T-cell (primary cell): ENCODE data around the gene ITPR1. TPM values are rescaled to one million over a fixed set of nuclear protein-coding genes. Genes with fewer than 3 reads are reported as not detected.
A peak's percentile ranks its signal among the peaks of the same experiment; 100 is the strongest.

Experiments
- ATAC-seq, 4 experiments: fragments of 200-7000 bp in 3 of 4; fragments of 150-1000 bp in 1 of 4; cut with Tn5 transposase; replicated peaks in 1 of 4; 1 replicate in 3 of 4; 2 replicates in 1 of 4; pipeline ENCODE4 v1.10.0; 2021; ENCODE audit warnings: moderate library complexity in 3 of 4, mild to moderate bottlenecking in 2 of 4, moderate number of reproducible peaks in 1 of 4
- CTCF ChIA-PET, 2 donors: fragments of 300-600 bp; sonication (Branson Sonifier 250); formaldehyde crosslinking; loops; one replicate each; lab custom pipeline; 2022; ENCODE audit warnings: antibody characterized with exemption in 2 of 2; lab: Charles Lee
- POLR2A ChIA-PET, 2 donors: fragments of 300-600 bp; sonication (Branson Sonifier 250); formaldehyde crosslinking; loops; one replicate each; lab custom pipeline; 2022; ENCODE audit warnings: antibody characterized with exemption in 2 of 2; lab: Charles Lee
- DNase-seq, 35 experiments: peaks; one replicate each; pipeline versions ENCODE4 v3.0.0 to v3.0.0-alpha.2; 2013 to 2023
- H3K27ac ChIP-seq: one replicate; pipeline ENCODE4 v1.5.1; 2013; ENCODE audit warnings: low read length
- H3K27me3 ChIP-seq, 2 experiments: replicated peaks in 1 of 2; 1 replicate in 1 of 2; 2 replicates in 1 of 2; pipeline versions ENCODE4 v1.6.1 to v1.7.0; 2013; ENCODE audit warnings: low read length in 1 of 2, mixed read lengths in 1 of 2; ENCODE audit not compliant: control insufficient read depth in 2 of 2, insufficient read depth in 2 of 2; ENCODE audit errors: extremely low read depth in 1 of 2
- H3K36me3 ChIP-seq, 2 donors: 1 replicate in 1 of 2; 2 replicates in 1 of 2; pipeline versions ENCODE4 v1.6.1 to v1.7.0; 2013; ENCODE audit warnings: low read length in 1 of 2; ENCODE audit not compliant: control insufficient read depth in 2 of 2, insufficient read depth in 1 of 2; ENCODE audit errors: extremely low read depth in 1 of 2
- H3K4me1 ChIP-seq, 2 experiments: 1 replicate in 1 of 2; 2 replicates in 1 of 2; pipeline versions ENCODE4 v1.6.1 to v1.7.0; 2013; ENCODE audit warnings: low read length in 2 of 2, mixed read lengths in 1 of 2; ENCODE audit not compliant: insufficient read depth in 2 of 2, control insufficient read depth in 1 of 2; ENCODE audit errors: extremely low read depth in 1 of 2
- H3K4me3 ChIP-seq, 2 donors: 1 replicate in 1 of 2; 2 replicates in 1 of 2; pipeline versions ENCODE4 v1.5.1 to v1.7.0; 2013; ENCODE audit warnings: mild to moderate bottlenecking in 2 of 2, low read length in 1 of 2, moderate library complexity in 1 of 2; ENCODE audit not compliant: control insufficient read depth in 1 of 2; ENCODE audit errors: extremely low read depth in 1 of 2
- H3K9me3 ChIP-seq: 2 replicates; pipeline ENCODE4 v1.7.0; 2013
- H3K27ac Mint-ChIP-seq, 2 donors: one replicate each; pipeline ENCODE4 v1.8.0; 2020 to 2021; ENCODE audit warnings: mild to moderate bottlenecking in 2 of 2, mixed read lengths in 2 of 2
- H3K27me3 Mint-ChIP-seq, 2 donors: one replicate each; pipeline ENCODE4 v1.8.0; 2021 to 2022; ENCODE audit warnings: mixed read lengths in 2 of 2
- H3K36me3 Mint-ChIP-seq: one replicate; pipeline ENCODE4 v1.8.0; 2021; ENCODE audit warnings: mixed read lengths
- H3K4me1 Mint-ChIP-seq, 3 donors: one replicate each; pipeline ENCODE4 v1.8.0; 2020 to 2022; ENCODE audit warnings: mixed read lengths in 3 of 3, mild to moderate bottlenecking in 1 of 3
- H3K4me3 Mint-ChIP-seq, 3 donors: one replicate each; pipeline ENCODE4 v1.8.0; 2020 to 2022; ENCODE audit warnings: mild to moderate bottlenecking in 3 of 3, mixed read lengths in 3 of 3, moderate library complexity in 3 of 3
- H3K9me3 Mint-ChIP-seq, 3 donors: one replicate each; pipeline ENCODE4 v1.8.0; 2020 to 2022; ENCODE audit warnings: mixed read lengths in 3 of 3
- WGBS: methylation state at CpG from one replicate; pipeline ENCODE4 v1.1.5; 2013; ENCODE audit warnings: missing lambda C conversion rate; ENCODE audit not compliant: insufficient coverage; 5-methylcytosine and 5-hydroxymethylcytosine counted together
- total RNA-seq, 35 experiments: library from RNA in 6 of 35; stranded (reverse) in 6 of 35; fragments of 120-200 nt in 1 of 35; gene quantifications; one replicate each; pipeline versions ENCODE4 v1.2.1 to v1.2.4 and lab custom pipeline; 2013 to 2026

Gene ITPR1
- total RNA-seq, 5 donors from 2014 or later (not counting 1 experiment from before 2014, with no cell fraction given): 53.8 to 105 (median 73.1) TPM

- peaks cover 47% of the 10 kb centered on the region for H3K36me3 Mint-ChIP-seq
- no peak for DNase-seq
- WGBS: no CpG with 5 or more reads among the region's 3 CpGs
- Histone ChIP-seq H3K27ac (no peak overlapping the region), H3K27me3 (no peaks in the 10 kb centered on the region), H3K4me3 (no peak overlapping the region), H3K9me3 (no peaks in the 10 kb centered on the region), H3K4me1 (peaks cover 26 to 33% of the 10 kb centered on the region in 2 experiments), H3K36me3 (peaks cover 0 to 34% of the 10 kb centered on the region in 2 donors)
- peaks cover 47 to 50% (median 49%) of the 10 kb centered on the region in 3 donors for H3K4me1 Mint-ChIP-seq
- ChIA-PET CTCF (interaction anchor here in 1 of 2 donors (0.8 kb wide), 1 partner anchor 15 kb away, joined by 4 read pairs; no protein-coding TSS in a partner anchor), POLR2A (no interaction called here)
- no peaks in the 10 kb centered on the region for H3K27me3 Mint-ChIP-seq
- no peak overlapping the region for H3K4me3 Mint-ChIP-seq
- no peak for ATAC-seq
- peaks cover 0 to 7% (median 0%) of the 10 kb centered on the region in 3 donors for H3K9me3 Mint-ChIP-seq
- H3K27ac Mint-ChIP-seq: peak overlapping the region; percentile 72 to 92
These were observed 326.6 kb downstream of the ITPR1 start for GRCh38 chr3:4819746-4820145.

- ATAC-seq (no peak), DNase-seq (peak in 4 of 35 experiments; percentile 10 to 46 (median 20))
- Mint-ChIP-seq H3K27me3 (no peaks in the 10 kb centered on the region), H3K27ac (peak overlapping the region; percentile 92 to 98), H3K9me3 (peaks cover 0 to 7% (median 0%) of the 10 kb centered on the region in 3 donors), H3K4me3 (peak overlapping the region in 1 of 3 donors; percentile 44), H3K36me3 (peaks cover 39% of the 10 kb centered on the region), H3K4me1 (peaks cover 55 to 58% (median 57%) of the 10 kb centered on the region in 3 donors)
- Histone ChIP-seq H3K27me3 (no peaks in the 10 kb centered on the region), H3K9me3 (no peaks in the 10 kb centered on the region), H3K4me1 (peaks cover 33 to 41% of the 10 kb centered on the region in 2 experiments), H3K36me3 (peaks cover 0 to 26% of the 10 kb centered on the region in 2 donors), H3K4me3 (no peak overlapping the region), H3K27ac (peak overlapping the region; percentile 72)
- 80% methylated on average over 12 of the region's 17 CpGs for WGBS
- ChIA-PET CTCF (interaction anchor here (0.6 to 2.0 kb wide), 6 partner anchors 15 to 164 kb away, joined by 3 to 16 read pairs (median 4); no protein-coding TSS in a partner anchor), POLR2A (interaction anchor here (0.5 to 1.4 kb wide), 2 partner anchors 16 to 49 kb away, joined by 3 to 11 read pairs; no protein-coding TSS in a partner anchor)
These were observed 327.4 kb downstream of the ITPR1 start for GRCh38 chr3:4820296-4821121.

GRCh38 chr3:4821338-4821737, 328.2 kb downstream of the ITPR1 start:
- H3K4me3 Mint-ChIP-seq: peak overlapping the region in 1 of 3 donors; percentile 65
- H3K36me3 ChIP-seq: peaks cover 0 to 26% of the 10 kb centered on the region in 2 donors
- no peaks in the 10 kb centered on the region for H3K27me3 Mint-ChIP-seq
- ATAC-seq: no peak
- H3K27ac Mint-ChIP-seq: peak overlapping the region; percentile 92 to 98
- peaks cover 63 to 66% (median 65%) of the 10 kb centered on the region in 3 donors for H3K4me1 Mint-ChIP-seq
- peak in 1 of 35 experiments; percentile 34 for DNase-seq
- H3K36me3 Mint-ChIP-seq: peaks cover 39% of the 10 kb centered on the region
- H3K4me3 ChIP-seq: no peak overlapping the region
- no peaks in the 10 kb centered on the region for H3K9me3 ChIP-seq
- peaks cover 0 to 7% (median 0%) of the 10 kb centered on the region in 3 donors for H3K9me3 Mint-ChIP-seq
- peak overlapping the region; percentile 72 for H3K27ac ChIP-seq
- 75% methylated on average over 1 of the region's 2 CpGs for WGBS
- no peaks in the 10 kb centered on the region for H3K27me3 ChIP-seq
- H3K4me1 ChIP-seq: peaks cover 42 to 49% of the 10 kb centered on the region in 2 experiments
- CTCF ChIA-PET: interaction anchor here (0.6 to 2.0 kb wide), 16 partner anchors 9 to 205 kb away, joined by 3 to 16 read pairs (median 4); partner anchors contain the start of gene BHLHE40 (in 1 of the 2)
- POLR2A ChIA-PET: interaction anchor here (0.6 to 1.5 kb wide), 9 partner anchors 9 to 302 kb away, joined by 3 to 22 read pairs (median 4); partner anchors contain the start of gene BHLHE40 (in 1 of the 2)

- Mint-ChIP-seq H3K9me3 (peaks cover 0 to 6% (median 0%) of the 10 kb centered on the region in 3 donors), H3K27ac (peak overlapping the region; percentile 92 to 98), H3K27me3 (no peaks in the 10 kb centered on the region), H3K4me3 (peak overlapping the region; percentile 1 to 65 (median 3)), H3K36me3 (peaks cover 37% of the 10 kb centered on the region), H3K4me1 (peaks cover 69 to 73% (median 71%) of the 10 kb centered on the region in 3 donors)
- DNase-seq (peak; percentile 45 to 92 (median 83)), ATAC-seq (peak; percentile 92 to 96 (median 94))
- H3K4me3 ChIP-seq: no peak overlapping the region
- peaks cover 48 to 56% of the 10 kb centered on the region in 2 experiments for H3K4me1 ChIP-seq
- H3K9me3 ChIP-seq: no peaks in the 10 kb centered on the region
- no peaks in the 10 kb centered on the region for H3K27me3 ChIP-seq
- ChIA-PET CTCF (interaction anchor here (0.6 to 2.0 kb wide), 24 partner anchors 8 to 303 kb away, joined by 3 to 16 read pairs (median 4); partner anchors contain the start of gene BHLHE40 (in 2 of the 2)), POLR2A (interaction anchor here (0.6 to 1.5 kb wide), 14 partner anchors 8 to 367 kb away, joined by 3 to 22 read pairs (median 4); partner anchors contain the start of gene BHLHE40 (in 1 of the 2))
- H3K27ac ChIP-seq: peak overlapping the region; percentile 72
- 0% methylated on average over 8 of the region's 11 CpGs for WGBS
- peaks cover 0 to 24% of the 10 kb centered on the region in 2 donors for H3K36me3 ChIP-seq
These were observed 328.8 kb downstream of the ITPR1 start for GRCh38 chr3:4821975-4822374.

GRCh38 chr3:4822568-4822967, 329.4 kb downstream of the ITPR1 start:
- Histone ChIP-seq H3K27ac (peak overlapping the region; percentile 72), H3K27me3 (no peaks in the 10 kb centered on the region), H3K36me3 (peaks cover 0 to 19% of the 10 kb centered on the region in 2 donors), H3K9me3 (no peaks in the 10 kb centered on the region), H3K4me3 (no peak overlapping the region), H3K4me1 (peaks cover 50 to 58% of the 10 kb centered on the region in 2 experiments)
- Mint-ChIP-seq H3K27ac (peak overlapping the region; percentile 92 to 98), H3K27me3 (no peaks in the 10 kb centered on the region), H3K4me1 (peaks cover 75 to 78% (median 77%) of the 10 kb centered on the region in 3 donors), H3K36me3 (peaks cover 31% of the 10 kb centered on the region), H3K4me3 (peak overlapping the region in 2 of 3 donors; percentile 3 to 65), H3K9me3 (peaks cover 0 to under 1% (median 0%) of the 10 kb centered on the region in 3 donors)
- ChIA-PET CTCF (interaction anchor here (0.5 to 2.0 kb wide), 24 partner anchors 8 to 302 kb away, joined by 3 to 16 read pairs (median 4); partner anchors contain the start of gene BHLHE40 (in 2 of the 2)), POLR2A (interaction anchor here (0.5 to 1.5 kb wide), 13 partner anchors 8 to 367 kb away, joined by 3 to 22 read pairs (median 4); partner anchors contain the start of gene BHLHE40 (in 1 of the 2))
- DNase-seq (no peak), ATAC-seq (no peak)
- 83% methylated on average over 1 of the region's 6 CpGs for WGBS
